Astrocyte (in vitro differentiated cells and primary cell): ENCODE data around the gene ZNF438.

Source experiments
- EZH2 ChIP-seq: IDR thresholded peaks from 2 replicates; pipeline ENCODE4 v1.6.1; 2012; ENCODE audit warnings: mild to moderate bottlenecking, low read length, inconsistent platforms; ENCODE audit not compliant: insufficient read depth
- TF ChIP-seq, protein P1 (sequence below): IDR thresholded peaks from 2 replicates; pipeline ENCODE4 v1.5.1; 2011; ENCODE audit warnings: low read depth, mild to moderate bottlenecking, inconsistent platforms, low read length, moderate library complexity; ENCODE audit not compliant: insufficient read depth

GRCh38 chr10:31005895-31006294 lies 25.8 kb downstream of the ZNF438 start:
- TF ChIP-seq, protein P1, sequence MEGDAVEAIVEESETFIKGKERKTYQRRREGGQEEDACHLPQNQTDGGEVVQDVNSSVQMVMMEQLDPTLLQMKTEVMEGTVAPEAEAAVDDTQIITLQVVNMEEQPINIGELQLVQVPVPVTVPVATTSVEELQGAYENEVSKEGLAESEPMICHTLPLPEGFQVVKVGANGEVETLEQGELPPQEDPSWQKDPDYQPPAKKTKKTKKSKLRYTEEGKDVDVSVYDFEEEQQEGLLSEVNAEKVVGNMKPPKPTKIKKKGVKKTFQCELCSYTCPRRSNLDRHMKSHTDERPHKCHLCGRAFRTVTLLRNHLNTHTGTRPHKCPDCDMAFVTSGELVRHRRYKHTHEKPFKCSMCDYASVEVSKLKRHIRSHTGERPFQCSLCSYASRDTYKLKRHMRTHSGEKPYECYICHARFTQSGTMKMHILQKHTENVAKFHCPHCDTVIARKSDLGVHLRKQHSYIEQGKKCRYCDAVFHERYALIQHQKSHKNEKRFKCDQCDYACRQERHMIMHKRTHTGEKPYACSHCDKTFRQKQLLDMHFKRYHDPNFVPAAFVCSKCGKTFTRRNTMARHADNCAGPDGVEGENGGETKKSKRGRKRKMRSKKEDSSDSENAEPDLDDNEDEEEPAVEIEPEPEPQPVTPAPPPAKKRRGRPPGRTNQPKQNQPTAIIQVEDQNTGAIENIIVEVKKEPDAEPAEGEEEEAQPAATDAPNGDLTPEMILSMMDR = no peak
- no peak for TF ChIP-seq EZH2
